Effector memory CD4-positive, alpha-beta T cell (primary cell): Measurements from ENCODE around the gene FAM151B.
"Not testable (repeated sequence)": the region's sequence is repeated elsewhere in the genome, so short reads cannot be mapped to it uniquely, and the experiment has no call there.

Source experiments
- DNase-seq, 3 donors: peaks; one replicate each; pipeline ENCODE4 v3.0.0-alpha.2; 2020
- H3K27ac ChIP-seq: 2 replicates; pipeline ENCODE4 v1.7.0; 2013; ENCODE audit warnings: mild to moderate bottlenecking, low read length, moderate library complexity; ENCODE audit not compliant: insufficient read depth, poor library complexity, severe bottlenecking
- H3K27me3 ChIP-seq: replicated peaks from 2 replicates; pipeline ENCODE4 v1.7.0; 2013; ENCODE audit warnings: mild to moderate bottlenecking, low read length; ENCODE audit not compliant: insufficient read depth, control insufficient read depth, poor library complexity, severe bottlenecking
- H3K36me3 ChIP-seq: 2 replicates; pipeline ENCODE4 v1.7.0; 2013; ENCODE audit warnings: mild to moderate bottlenecking, low read length, moderate library complexity; ENCODE audit not compliant: control insufficient read depth, insufficient read depth
- H3K4me1 ChIP-seq: 2 replicates; pipeline ENCODE4 v1.7.0; 2013; ENCODE audit warnings: low read length, mild to moderate bottlenecking; ENCODE audit not compliant: control insufficient read depth, insufficient read depth, poor library complexity, severe bottlenecking
- H3K4me3 ChIP-seq: 2 replicates; pipeline ENCODE4 v1.7.0; 2013; ENCODE audit warnings: low read length, low read depth, mild to moderate bottlenecking; ENCODE audit not compliant: insufficient read depth, poor library complexity, severe bottlenecking
- H3K9me3 ChIP-seq: 2 replicates; pipeline ENCODE4 v1.7.0; 2013; ENCODE audit warnings: mild to moderate bottlenecking, low read length, moderate library complexity; ENCODE audit not compliant: control insufficient read depth

FAM151B gene

DNA sequence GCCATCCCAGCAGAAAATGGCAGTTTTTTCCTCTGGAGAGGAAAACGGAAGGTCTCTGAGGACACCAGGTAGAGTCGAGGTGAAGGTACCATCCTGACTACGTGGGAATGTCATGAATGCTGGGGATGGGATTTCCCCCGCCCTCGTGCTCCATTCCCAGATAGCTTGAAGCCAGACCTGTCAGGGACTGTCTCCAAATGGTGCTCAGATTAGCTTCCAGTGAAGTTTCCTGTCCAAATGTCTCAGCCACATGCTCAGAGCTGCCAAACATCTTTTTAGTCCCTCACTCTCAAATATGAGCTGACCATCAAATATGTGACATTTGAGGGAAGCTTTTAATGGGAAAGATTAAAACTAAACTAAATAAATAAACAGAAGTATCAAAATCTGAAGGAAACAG, 89.8 kb downstream of the FAM151B start:
- Histone ChIP-seq H3K4me1 (no peaks in the 10 kb centered on the region), H3K4me3 (no peak overlapping the region), H3K27ac (no peak overlapping the region), H3K36me3 (no peaks in the 10 kb centered on the region), H3K9me3 (no peaks in the 10 kb centered on the region), H3K27me3 (no peaks in the 10 kb centered on the region)
- no peak for DNase-seq

DNA sequence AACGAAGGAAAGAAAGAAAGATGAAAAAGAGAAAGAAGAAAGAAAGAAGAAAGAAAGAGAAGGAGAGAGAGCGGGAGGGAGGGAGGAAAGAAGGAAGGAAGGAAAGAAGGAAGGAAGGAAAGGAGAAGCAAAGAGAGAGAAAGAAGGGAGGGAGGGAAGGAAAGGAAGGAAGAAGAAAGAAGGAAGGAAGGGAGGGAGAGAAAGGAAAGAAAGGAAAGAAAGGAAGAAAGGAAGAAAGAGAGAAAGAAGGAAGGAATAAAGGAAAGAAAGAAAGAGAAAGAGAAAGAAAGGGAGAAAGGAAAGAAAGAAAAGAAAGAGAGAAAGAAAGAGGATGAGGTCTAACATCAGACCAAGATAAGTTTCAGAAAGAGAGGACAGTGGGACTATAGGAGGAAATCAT, 91.2 kb downstream of the FAM151B start:
- Histone ChIP-seq H3K27ac (no peak overlapping the region), H3K9me3 (no peaks in the 10 kb centered on the region), H3K4me3 (no peak overlapping the region), H3K36me3 (no peaks in the 10 kb centered on the region), H3K4me1 (no peaks in the 10 kb centered on the region), H3K27me3 (no peaks in the 10 kb centered on the region)
- no peak for DNase-seq

DNA sequence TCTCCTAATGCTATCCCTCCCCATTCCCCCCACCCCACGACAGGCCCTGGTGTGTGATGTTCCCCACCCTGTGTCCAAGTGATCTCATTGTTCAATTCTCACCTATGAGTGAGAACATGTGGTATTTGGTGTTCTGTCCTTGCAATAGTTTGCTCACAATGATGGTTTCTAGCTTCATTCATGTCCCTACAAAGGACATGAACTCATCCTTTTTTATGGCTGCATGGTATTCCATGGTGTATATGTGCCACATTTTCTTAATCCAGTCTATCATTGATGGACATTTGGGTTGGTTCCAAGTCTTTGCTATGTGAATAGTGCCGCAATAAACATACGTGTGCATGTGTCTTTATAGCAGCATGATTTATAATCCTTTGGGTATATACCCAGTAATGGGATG, 92.4 kb downstream of the FAM151B start:
- DNase-seq, result not testable (repeated sequence)

DNA sequence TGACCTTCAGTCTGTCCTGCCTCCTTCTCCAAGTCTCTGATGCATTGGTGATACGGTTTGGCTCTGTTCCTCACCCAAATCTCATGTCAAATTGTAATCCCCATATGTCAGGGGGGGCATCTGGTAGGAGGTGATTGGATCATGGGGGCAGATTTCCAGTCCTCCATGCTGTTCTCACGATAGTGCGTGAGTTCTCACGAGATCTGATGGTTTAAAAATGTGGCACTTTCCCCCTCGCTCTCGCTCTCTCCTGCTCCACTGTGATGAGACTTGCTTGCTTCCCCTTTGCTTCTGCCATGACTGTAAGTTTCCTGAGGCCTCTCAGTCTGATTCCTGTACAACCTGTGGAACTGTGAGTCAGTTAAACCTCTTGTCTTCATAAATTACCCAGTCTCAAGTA, 96.9 kb downstream of the FAM151B start:
- no peak overlapping the region for H3K27ac ChIP-seq
- H3K4me1 ChIP-seq, result no peaks in the 10 kb centered on the region
- DNase-seq, result no peak
- no peaks in the 10 kb centered on the region for H3K27me3 ChIP-seq
- no peaks in the 10 kb centered on the region for H3K36me3 ChIP-seq
- no peak overlapping the region for H3K4me3 ChIP-seq
- no peaks in the 10 kb centered on the region for H3K9me3 ChIP-seq

More for the DNA sequence above, 92.4 kb downstream of the FAM151B start:
- not testable (repeated sequence) for H3K4me3 ChIP-seq, H3K9me3 ChIP-seq, H3K4me1 ChIP-seq, H3K36me3 ChIP-seq, H3K27ac ChIP-seq, H3K27me3 ChIP-seq

DNA sequence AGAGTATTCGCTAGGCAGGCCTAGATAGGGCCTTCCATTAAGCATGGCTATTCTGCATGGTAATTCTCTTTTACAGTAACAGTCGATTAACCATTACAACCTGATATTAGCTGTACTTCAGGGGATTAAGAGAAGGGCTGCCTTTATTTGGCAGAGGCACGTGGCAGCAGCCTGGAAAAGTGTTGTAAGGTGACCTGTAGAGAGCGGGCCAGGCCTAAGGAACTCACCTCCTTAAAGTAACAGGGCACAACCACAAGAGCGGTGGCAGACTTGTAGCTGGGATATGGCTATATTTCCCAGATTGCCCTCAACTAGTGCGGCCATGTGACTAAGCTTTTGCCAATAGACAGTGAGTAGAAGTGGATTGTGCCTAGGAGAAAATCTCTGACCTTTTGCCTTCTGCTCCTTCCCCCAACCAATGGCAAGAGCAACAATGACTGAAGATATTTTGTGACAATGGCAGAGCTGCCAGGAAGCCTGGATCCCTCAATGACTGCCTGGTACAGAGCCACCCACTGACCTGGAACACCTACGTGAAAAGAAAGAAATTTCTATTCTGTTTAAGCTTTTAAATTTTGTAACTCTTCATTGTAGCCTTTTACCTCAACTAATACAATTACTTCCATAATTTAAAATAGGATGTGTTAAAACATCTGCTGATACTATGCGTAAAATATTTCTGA, 101.1 kb downstream of the FAM151B start:
- Histone ChIP-seq H3K27ac (no peak overlapping the region), H3K9me3 (no peaks in the 10 kb centered on the region), H3K27me3 (no peaks in the 10 kb centered on the region), H3K4me3 (no peak overlapping the region), H3K36me3 (no peaks in the 10 kb centered on the region), H3K4me1 (no peaks in the 10 kb centered on the region)
- DNase-seq, result no peak

DNA sequence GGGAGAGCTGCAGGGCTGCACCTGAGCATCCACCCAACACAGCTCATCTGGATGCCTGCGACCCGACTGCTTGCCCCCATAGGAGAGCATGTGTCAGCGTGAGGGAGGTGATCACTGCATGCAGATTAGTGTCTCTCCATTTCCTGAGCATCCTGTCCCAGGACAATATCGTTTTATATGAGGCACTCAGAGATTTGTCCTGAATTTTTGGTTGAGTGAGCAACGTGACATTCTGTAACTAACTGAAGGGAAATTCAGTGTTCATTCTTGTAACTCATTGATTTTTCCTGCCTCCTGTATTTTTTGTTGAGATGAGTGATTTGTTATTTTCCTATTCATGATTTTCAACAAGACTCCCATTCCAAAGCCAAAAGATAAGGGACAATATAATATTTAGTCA, 102.9 kb downstream of the FAM151B start:
- Histone ChIP-seq H3K27me3 (no peaks in the 10 kb centered on the region), H3K27ac (no peak overlapping the region), H3K4me1 (no peaks in the 10 kb centered on the region), H3K36me3 (no peaks in the 10 kb centered on the region), H3K4me3 (no peak overlapping the region), H3K9me3 (no peaks in the 10 kb centered on the region)
- DNase-seq, result no peak

DNA sequence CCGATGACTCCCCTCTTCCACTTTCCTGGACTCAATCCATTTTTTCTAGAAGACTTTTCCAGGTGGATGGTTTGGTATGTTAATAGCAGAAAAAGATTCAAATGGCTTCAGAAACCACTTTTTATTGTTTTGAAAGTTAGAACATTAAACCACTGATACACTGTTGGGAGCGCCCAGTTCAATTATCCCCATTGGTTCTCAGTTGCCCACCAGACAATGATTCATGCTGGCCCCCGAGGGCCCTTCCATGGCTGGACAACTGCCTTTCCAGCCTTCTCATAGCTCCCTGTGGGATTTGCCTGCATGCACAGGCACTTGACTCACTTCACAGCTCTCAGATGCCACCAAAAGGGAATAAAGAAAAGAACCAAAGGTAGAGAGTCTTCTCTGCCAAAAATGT, 103.5 kb downstream of the FAM151B start:
- DNase-seq, result no peak
- Histone ChIP-seq H3K27ac (no peak overlapping the region), H3K4me3 (no peak overlapping the region), H3K9me3 (no peaks in the 10 kb centered on the region), H3K27me3 (no peaks in the 10 kb centered on the region), H3K4me1 (no peaks in the 10 kb centered on the region), H3K36me3 (no peaks in the 10 kb centered on the region)

DNA sequence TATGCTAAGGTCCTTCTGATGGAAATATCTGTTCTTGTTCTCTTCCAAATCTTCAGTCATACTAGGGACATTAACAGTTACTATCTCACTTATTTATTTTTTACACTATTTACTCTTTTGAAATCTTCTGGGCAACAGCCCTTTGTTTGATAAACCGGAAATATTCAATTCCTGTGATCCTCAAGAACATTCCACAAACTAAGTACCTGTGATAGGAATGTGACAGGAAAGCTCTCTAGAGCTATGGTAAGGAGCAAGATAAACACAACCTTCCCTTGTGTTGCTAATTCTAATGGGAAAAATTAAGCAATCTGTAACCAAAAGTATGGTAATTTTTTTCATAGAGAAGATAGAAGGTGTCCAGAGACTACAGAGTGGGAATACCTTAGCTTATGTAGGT, 104.2 kb downstream of the FAM151B start:
- no peaks in the 10 kb centered on the region for H3K4me1 ChIP-seq
- no peak overlapping the region for H3K27ac ChIP-seq
- no peak overlapping the region for H3K4me3 ChIP-seq
- no peaks in the 10 kb centered on the region for H3K9me3 ChIP-seq
- H3K36me3 ChIP-seq, result no peaks in the 10 kb centered on the region
- DNase-seq, result no peak
- H3K27me3 ChIP-seq, result no peaks in the 10 kb centered on the region
